Keratinocyte (primary cell): ENCODE data around the gene CSDE1. TPM values are rescaled to one million over a fixed set of nuclear protein-coding genes. Genes with fewer than 3 reads are reported as not detected.

Experiments
- DNase-seq: peaks from one replicate; pipeline ENCODE4 v3.0.0-alpha.2; 2011; ENCODE audit warnings: low read depth, missing footprints, low spot score
- FAIRE-seq: peaks from 2 replicates; lab custom pipeline; 2011; peaks lifted over from hg19 to GRCh38; lab: Jason Lieb, UNC
- H2AFZ ChIP-seq: 2 replicates; pipeline ENCODE4 v1.6.0; 2012; ENCODE audit warnings: low read length, control low read depth, inconsistent platforms; ENCODE audit not compliant: control insufficient read depth
- H3K27ac ChIP-seq: 2 replicates; pipeline ENCODE4 v1.5.1; 2011; ENCODE audit warnings: low read length; ENCODE audit not compliant: control insufficient read depth, insufficient read depth
- H3K27me3 ChIP-seq: 3 replicates; pipeline ENCODE4 v1.6.0; 2011; ENCODE audit warnings: low read length; ENCODE audit not compliant: control insufficient read depth, insufficient read depth; ENCODE audit errors: extremely low read depth
- H3K36me3 ChIP-seq, 2 experiments: 2 replicates in 1 of 2; 3 replicates in 1 of 2; pipeline ENCODE4 v1.5.1; 2011; ENCODE audit warnings: low read length in 2 of 2, mild to moderate bottlenecking in 1 of 2; ENCODE audit not compliant: control insufficient read depth in 2 of 2, insufficient read depth in 2 of 2; ENCODE audit errors: extremely low read depth in 1 of 2
- H3K4me1 ChIP-seq: 3 replicates; pipeline ENCODE4 v1.5.1; 2011; ENCODE audit warnings: low read length; ENCODE audit not compliant: control insufficient read depth, insufficient read depth; ENCODE audit errors: extremely low read depth
- H3K4me2 ChIP-seq: 3 replicates; pipeline ENCODE4 v1.6.0; 2011; ENCODE audit warnings: low read depth, low read length; ENCODE audit not compliant: control insufficient read depth, insufficient read depth; ENCODE audit errors: extremely low read depth
- H3K4me3 ChIP-seq, 3 experiments: fragments of 200-600 bp in 1 of 3; sonication (generic) in 1 of 3; 2 replicates in 2 of 3; 3 replicates in 1 of 3; pipeline ENCODE4 v1.5.1; 2011 to 2016; ENCODE audit warnings: low read length in 3 of 3, mild to moderate bottlenecking in 3 of 3, control low read depth in 2 of 3, inconsistent platforms in 1 of 3, low read depth in 1 of 3, mixed read lengths in 1 of 3, mixed run types in 1 of 3, moderate library complexity in 1 of 3; ENCODE audit not compliant: control insufficient read depth in 2 of 3, insufficient read depth in 2 of 3; ENCODE audit errors: extremely low read depth in 1 of 3
- H3K79me2 ChIP-seq: 2 replicates; pipeline ENCODE4 v1.6.0; 2012; ENCODE audit warnings: low read length; ENCODE audit not compliant: control insufficient read depth, insufficient read depth
- H3K9ac ChIP-seq: 3 replicates; pipeline ENCODE4 v1.6.0; 2011; ENCODE audit warnings: low read length; ENCODE audit not compliant: control insufficient read depth, insufficient read depth; ENCODE audit errors: extremely low read depth
- H3K9me1 ChIP-seq: 3 replicates; pipeline ENCODE4 v1.6.0; 2011; ENCODE audit warnings: low read length; ENCODE audit not compliant: control insufficient read depth, insufficient read depth; ENCODE audit errors: extremely low read depth
- H3K9me3 ChIP-seq: 2 replicates; pipeline ENCODE4 v1.5.1; 2012; ENCODE audit warnings: low read depth, low read length; ENCODE audit not compliant: control insufficient read depth
- H4K20me1 ChIP-seq: 3 replicates; pipeline ENCODE4 v1.6.0; 2011; ENCODE audit warnings: low read length; ENCODE audit not compliant: control insufficient read depth, insufficient read depth; ENCODE audit errors: extremely low read depth
- EZH2 ChIP-seq: IDR thresholded peaks from one replicate; pipeline ENCODE4 v1.6.1; 2012; ENCODE audit warnings: inconsistent platforms, mild to moderate bottlenecking, low read length, moderate library complexity
- dilution Hi-C: fragments of 300-500 bp; cut with MboI; formaldehyde crosslinking; loops from one replicate; pipeline ENCODE4 v1.7.0; 2020; ENCODE audit warnings: low sequenced_read_pairs; ENCODE audit not compliant: extremely low pct_ligation_motif_present
- polyA plus RNA-seq, 5 experiments: library from polyadenylated mRNA; depleted of rRNA in 3 of 5; stranded (reverse) in 3 of 5; stranded (forward) in 1 of 5; unstranded in 1 of 5; fragments of >200 nt; gene quantifications; 1 replicate in 1 of 5; 2 replicates in 3 of 5; 3 replicates in 1 of 5; pipeline versions ENCODE4 v1.2.1 to v1.2.3, GENCODE V29; 2011 to 2012; ENCODE audit warnings: missing spikeins in 2 of 5, low read depth in 1 of 5, low replicate concordance in 1 of 5
- small RNA-seq, 3 experiments: library from RNA; depleted of rRNA; stranded (forward); fragments of <200 nt; gene quantifications; one replicate each; pipeline ENCODE3, GENCODE V24; 2012; ENCODE audit warnings: low read depth in 3 of 3, low replicate concordance in 1 of 3; ENCODE audit not compliant: insufficient read length in 3 of 3
- TF ChIP-seq, protein P1 (sequence below), 3 experiments: IDR thresholded peaks in 1 of 3; conservative IDR thresholded peaks in 1 of 3; optimal IDR thresholded peaks in 1 of 3; 2 replicates in 2 of 3; 3 replicates in 1 of 3; pipeline versions ENCODE3 to v1.5.1; 2011; ENCODE audit warnings: low read length in 3 of 3, mild to moderate bottlenecking in 3 of 3, moderate library complexity in 2 of 3, control low read depth in 1 of 3, inconsistent platforms in 1 of 3; ENCODE audit not compliant: insufficient read depth in 2 of 3; ENCODE audit errors: extremely low read depth in 1 of 3

Gene CSDE1
- polyA plus RNA-seq, 1 donor (not counting 4 experiments of a cell fraction or from before 2014, with no cell fraction given): 268 TPM

GRCh38 chr1:114666954-114667353 lies 90.8 kb downstream of the CSDE1 start:
- no peaks in the 10 kb centered on the region for H3K9me3 ChIP-seq
- H3K9me1 ChIP-seq: no peaks in the 10 kb centered on the region
- no peak for FAIRE-seq
- no peak overlapping the region for H2AFZ ChIP-seq
- TF ChIP-seq, protein P1, sequence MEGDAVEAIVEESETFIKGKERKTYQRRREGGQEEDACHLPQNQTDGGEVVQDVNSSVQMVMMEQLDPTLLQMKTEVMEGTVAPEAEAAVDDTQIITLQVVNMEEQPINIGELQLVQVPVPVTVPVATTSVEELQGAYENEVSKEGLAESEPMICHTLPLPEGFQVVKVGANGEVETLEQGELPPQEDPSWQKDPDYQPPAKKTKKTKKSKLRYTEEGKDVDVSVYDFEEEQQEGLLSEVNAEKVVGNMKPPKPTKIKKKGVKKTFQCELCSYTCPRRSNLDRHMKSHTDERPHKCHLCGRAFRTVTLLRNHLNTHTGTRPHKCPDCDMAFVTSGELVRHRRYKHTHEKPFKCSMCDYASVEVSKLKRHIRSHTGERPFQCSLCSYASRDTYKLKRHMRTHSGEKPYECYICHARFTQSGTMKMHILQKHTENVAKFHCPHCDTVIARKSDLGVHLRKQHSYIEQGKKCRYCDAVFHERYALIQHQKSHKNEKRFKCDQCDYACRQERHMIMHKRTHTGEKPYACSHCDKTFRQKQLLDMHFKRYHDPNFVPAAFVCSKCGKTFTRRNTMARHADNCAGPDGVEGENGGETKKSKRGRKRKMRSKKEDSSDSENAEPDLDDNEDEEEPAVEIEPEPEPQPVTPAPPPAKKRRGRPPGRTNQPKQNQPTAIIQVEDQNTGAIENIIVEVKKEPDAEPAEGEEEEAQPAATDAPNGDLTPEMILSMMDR (optimal IDR thresholded peaks at IDR 0.05 in 1 of 3, IDR thresholded peaks at IDR 0.05 in 1 of 3, conservative IDR thresholded peaks at IDR 0.05 in 1 of 3; ENCODE audit: extremely low read depth in 1 of 3, insufficient read depth in 2 of 3, low read length in 3 of 3): no peak
- TF ChIP-seq EZH2: no peak
- dilution Hi-C loops: no loop called here
- H3K79me2 ChIP-seq: peaks cover 59% of the 10 kb centered on the region
- H3K27ac ChIP-seq: no peak overlapping the region
- no peaks in the 10 kb centered on the region for H3K36me3 ChIP-seq
- H3K27me3 ChIP-seq: no peaks in the 10 kb centered on the region
- DNase-seq: no peak
- no peaks in the 10 kb centered on the region for H4K20me1 ChIP-seq
- H3K4me2 ChIP-seq: no peak overlapping the region
- no peak overlapping the region for H3K9ac ChIP-seq
- peaks cover 17% of the 10 kb centered on the region for H3K4me1 ChIP-seq
- H3K4me3 ChIP-seq: no peak overlapping the region

Small RNA genes lying within 50 kb of the gene (small RNA-seq; reads per million reads assigned to genes)
- 0 reads per million in 3 experiments for gene RN7SL432P
- gene RNY1P13: 0 to 1.0 (median 0.25) reads per million in 3 experiments

Other genes starting within 250 kb of the CSDE1 start
- gene TRIM33, start 246.8 kb downstream of the CSDE1 start, polyA plus RNA-seq: 18.3 to 26.4 TPM (median 22.9 TPM) in 3 replicates
- gene BCAS2, start 176.4 kb downstream of the CSDE1 start, polyA plus RNA-seq: 28.4 to 60.8 TPM (median 31.8 TPM) in 3 replicates
- 5.9 to 11.3 TPM (median 9.5 TPM) in 3 replicates for gene DENND2C, start 87.9 kb downstream of the CSDE1 start, polyA plus RNA-seq
- not detected in 3 replicates for gene AMPD1, start 62.4 kb downstream of the CSDE1 start, polyA plus RNA-seq
- gene NRAS, start 41.2 kb downstream of the CSDE1 start, polyA plus RNA-seq: 24.5 to 49.5 TPM (median 42.1 TPM) in 3 replicates
- 28.8 to 40.3 TPM (median 32.8 TPM) in 3 replicates for gene SIKE1, start 22.7 kb upstream of the CSDE1 start, polyA plus RNA-seq
- gene SYCP1, start 96.9 kb upstream of the CSDE1 start, polyA plus RNA-seq: not detected in 3 replicates